ENCODE data around the gene PRKG1.

The PRKG1 gene

GRCh38 chr10:51075043-51075872 is 971 bp downstream of the PRKG1 start:
- TF ChIP-seq REST (IDR thresholded peaks at IDR 0.05; ENCODE audit: insufficient read depth in 1 of 2, low read depth in 2 of 2, low read length in 2 of 2) (no peak), FOXP2 (optimal IDR thresholded peaks at IDR 0.05; ENCODE audit: borderline replicate concordance, extremely low read depth, extremely low read length, insufficient read depth) (no peak), TAF1 (IDR thresholded peaks at IDR 0.05; ENCODE audit: borderline replicate concordance, insufficient read depth, low read length) (no peak), POLR2AphosphoS5 (IDR thresholded peaks at IDR 0.05; ENCODE audit: low read depth, low read length) (no peak), SIN3A (IDR thresholded peaks at IDR 0.05; ENCODE audit: borderline replicate concordance, insufficient read depth, low read length) (no peak)

- TF ChIP-seq SIN3A (IDR thresholded peaks at IDR 0.05; ENCODE audit: borderline replicate concordance, insufficient read depth, low read length) (no peak), TAF1 (IDR thresholded peaks at IDR 0.05; ENCODE audit: borderline replicate concordance, insufficient read depth, low read length) (no peak)
Observed at GRCh38 chr10:51075873-51076229, 1.6 kb downstream of the PRKG1 start.

- TF ChIP-seq REST (IDR thresholded peaks at IDR 0.05; ENCODE audit: insufficient read depth in 1 of 2, low read depth in 2 of 2, low read length in 2 of 2) (no peak), POLR2AphosphoS5 (IDR thresholded peaks at IDR 0.05; ENCODE audit: low read depth, low read length) (no peak), SIN3A (IDR thresholded peaks at IDR 0.05; ENCODE audit: borderline replicate concordance, insufficient read depth, low read length) (no peak), TAF1 (IDR thresholded peaks at IDR 0.05; ENCODE audit: borderline replicate concordance, insufficient read depth, low read length) (no peak), FOXP2 (optimal IDR thresholded peaks at IDR 0.05; ENCODE audit: borderline replicate concordance, extremely low read depth, extremely low read length, insufficient read depth) (no peak)
Observed at GRCh38 chr10:51076299-51076841, 2.1 kb downstream of the PRKG1 start.

GRCh38 chr10:51077074-51077473 is 2.8 kb downstream of the PRKG1 start:
- no peak for TF ChIP-seq POLR2AphosphoS5 (IDR thresholded peaks at IDR 0.05; ENCODE audit: low read depth, low read length)

- no peak for TF ChIP-seq TAF1 (IDR thresholded peaks at IDR 0.05; ENCODE audit: borderline replicate concordance, insufficient read depth, low read length)
- no peak for TF ChIP-seq FOXP2 (optimal IDR thresholded peaks at IDR 0.05; ENCODE audit: borderline replicate concordance, extremely low read depth, extremely low read length, insufficient read depth)
Observed at GRCh38 chr10:51077507-51077906, 3.2 kb downstream of the PRKG1 start.

- no peak for TF ChIP-seq REST (IDR thresholded peaks at IDR 0.05; ENCODE audit: insufficient read depth in 1 of 2, low read depth in 2 of 2, low read length in 2 of 2)
- TF ChIP-seq POLR2AphosphoS5 (IDR thresholded peaks at IDR 0.05; ENCODE audit: low read depth, low read length): no peak
- TF ChIP-seq SIN3A (IDR thresholded peaks at IDR 0.05; ENCODE audit: borderline replicate concordance, insufficient read depth, low read length): no peak
- TF ChIP-seq TAF1 (IDR thresholded peaks at IDR 0.05; ENCODE audit: borderline replicate concordance, insufficient read depth, low read length): no peak
- no peak for TF ChIP-seq FOXP2 (optimal IDR thresholded peaks at IDR 0.05; ENCODE audit: borderline replicate concordance, extremely low read depth, extremely low read length, insufficient read depth)
Observed at GRCh38 chr10:51079331-51079730, 5.0 kb downstream of the PRKG1 start.
